HG03571 (cell line): ENCODE measurements around the gene HYAL3.
"Not testable (repeated sequence)": the region's sequence is repeated elsewhere in the genome, so short reads cannot be mapped to it uniquely, and the experiment has no call there.

Experiments
- ATAC-seq: cut with Tn5 transposase; IDR thresholded peaks from one replicate; pipeline ENCODE4 v1.9.1; 2021; ENCODE audit not compliant: unreplicated experiment

HYAL3 gene

DNA sequence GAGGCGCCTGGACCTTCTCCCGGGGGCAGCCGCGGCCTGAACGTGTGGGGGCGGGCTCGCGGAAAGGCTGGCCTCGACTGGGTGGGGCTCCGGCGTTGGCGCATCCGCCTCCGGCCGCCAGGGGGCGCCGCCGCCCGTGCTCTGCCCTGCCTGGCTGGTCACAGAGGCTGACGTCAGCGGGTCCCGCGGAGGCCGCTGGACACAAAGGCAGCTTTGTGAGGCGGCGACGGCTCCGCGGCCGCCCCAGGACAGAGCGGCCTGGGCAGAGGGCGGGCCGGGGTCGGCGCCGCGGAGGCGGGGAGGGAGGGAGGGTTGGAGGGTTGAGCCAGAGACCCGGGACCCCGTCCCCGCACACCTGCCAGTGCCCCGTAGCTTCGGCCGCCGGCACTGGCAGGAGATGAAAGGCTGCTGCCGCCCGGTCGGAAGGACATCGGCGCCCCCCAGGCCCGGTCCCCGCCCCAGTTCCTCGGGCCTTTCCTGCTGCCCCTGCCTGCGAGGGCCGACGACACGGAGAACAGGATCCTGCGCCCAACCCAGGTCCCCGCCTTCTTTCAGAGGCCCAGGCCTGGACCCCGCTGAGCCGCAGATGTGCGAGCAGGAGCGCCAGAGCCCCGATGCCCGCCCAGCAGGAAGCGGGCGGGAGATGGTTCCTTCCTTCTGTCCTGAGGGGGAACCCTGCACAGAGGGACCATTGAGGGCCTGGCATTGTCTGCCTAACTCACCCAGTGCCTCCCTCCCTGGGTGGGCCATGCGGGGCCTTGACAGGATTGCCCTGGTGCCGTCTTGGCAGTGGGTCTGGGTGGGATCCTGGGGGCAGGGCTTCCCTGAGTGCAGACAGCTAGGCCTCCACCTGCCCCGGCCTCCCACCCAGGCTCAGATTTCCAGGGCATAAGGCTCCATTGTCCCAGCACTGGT, 38.9 kb downstream of the HYAL3 start:
- ATAC-seq = peak; percentile 82

DNA sequence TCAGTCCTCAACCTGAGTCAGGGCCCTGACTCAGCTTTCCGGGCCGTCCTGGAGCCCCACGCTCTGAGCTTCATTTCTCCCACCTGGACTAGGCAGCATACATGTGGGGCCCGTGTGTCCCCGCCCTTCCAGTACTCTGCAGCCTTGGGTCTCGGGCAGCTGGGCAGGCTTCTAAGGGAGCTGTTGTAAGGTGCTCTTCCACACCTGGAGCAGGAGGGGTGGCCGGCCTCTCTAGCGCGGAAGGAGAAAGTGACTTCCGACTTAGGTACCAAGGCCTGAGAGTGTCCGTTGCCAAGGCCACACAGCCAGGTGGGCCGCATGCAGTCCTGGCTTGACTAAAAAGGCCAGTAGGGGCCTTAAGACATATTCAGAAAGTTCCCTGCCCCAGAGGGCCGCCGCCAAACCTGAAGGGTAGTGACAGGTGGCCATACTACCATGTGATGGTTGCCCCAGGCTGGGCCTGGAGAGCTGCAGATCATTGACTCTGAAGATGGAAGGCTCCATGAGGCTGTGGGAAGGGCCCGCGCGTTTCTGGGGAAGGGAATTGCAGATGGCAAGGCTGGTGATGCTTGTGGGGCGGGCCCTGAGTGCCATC, 39.7 kb downstream of the HYAL3 start:
- ATAC-seq = peak; percentile 13

DNA sequence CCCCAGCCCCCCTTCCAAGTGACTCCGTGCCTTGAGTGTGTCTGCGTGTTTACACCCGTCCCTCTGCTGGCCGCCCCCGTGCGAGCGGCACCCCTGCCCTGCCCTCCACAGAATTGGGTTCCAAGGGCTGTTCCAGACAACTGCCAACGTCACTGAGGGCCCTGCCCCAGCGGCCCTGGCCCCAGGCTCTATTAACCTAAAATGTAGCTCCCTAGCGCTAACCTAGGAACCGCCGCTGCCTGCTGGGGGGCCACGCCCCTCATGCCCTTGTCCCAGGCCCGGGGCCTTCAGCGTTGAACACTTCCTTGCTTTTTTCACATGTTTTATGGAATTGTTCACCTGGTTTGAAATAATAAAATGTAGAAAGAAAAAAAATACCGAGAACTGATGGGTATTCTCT, 40.2 kb downstream of the HYAL3 start:
- no peak for ATAC-seq

DNA sequence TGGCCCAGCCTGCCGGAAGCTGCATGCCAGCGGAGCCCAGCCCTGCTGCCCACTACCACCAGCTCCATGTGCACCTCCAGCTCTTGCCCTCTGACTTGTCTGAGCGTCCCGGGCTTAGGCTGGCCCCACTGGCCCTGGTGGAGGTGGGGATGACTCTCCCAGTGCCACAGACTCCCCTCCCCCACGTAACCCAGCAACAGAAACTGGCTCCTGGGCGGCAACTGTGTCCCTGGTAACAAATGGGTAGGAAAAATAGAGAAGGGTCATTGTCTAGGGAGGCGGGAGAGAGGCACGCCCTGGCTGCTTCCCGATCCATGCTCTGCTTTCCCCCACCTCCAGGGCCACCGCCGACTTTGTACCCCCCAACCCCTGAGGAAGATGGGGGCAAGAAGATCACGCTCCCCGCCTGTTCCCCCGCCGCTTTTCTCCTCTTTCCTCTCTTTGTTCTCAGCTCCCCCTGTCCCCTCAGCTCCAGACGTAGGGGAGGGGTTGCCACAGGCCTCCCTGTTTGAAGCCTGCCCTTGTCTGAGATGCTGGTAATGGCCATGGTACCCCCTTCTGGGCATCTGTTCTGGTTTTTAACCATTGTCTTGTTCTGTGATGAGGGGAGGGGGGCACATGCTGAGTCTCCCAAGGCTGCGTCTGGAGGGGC, 41.0 kb downstream of the HYAL3 start:
- ATAC-seq = no peak

DNA sequence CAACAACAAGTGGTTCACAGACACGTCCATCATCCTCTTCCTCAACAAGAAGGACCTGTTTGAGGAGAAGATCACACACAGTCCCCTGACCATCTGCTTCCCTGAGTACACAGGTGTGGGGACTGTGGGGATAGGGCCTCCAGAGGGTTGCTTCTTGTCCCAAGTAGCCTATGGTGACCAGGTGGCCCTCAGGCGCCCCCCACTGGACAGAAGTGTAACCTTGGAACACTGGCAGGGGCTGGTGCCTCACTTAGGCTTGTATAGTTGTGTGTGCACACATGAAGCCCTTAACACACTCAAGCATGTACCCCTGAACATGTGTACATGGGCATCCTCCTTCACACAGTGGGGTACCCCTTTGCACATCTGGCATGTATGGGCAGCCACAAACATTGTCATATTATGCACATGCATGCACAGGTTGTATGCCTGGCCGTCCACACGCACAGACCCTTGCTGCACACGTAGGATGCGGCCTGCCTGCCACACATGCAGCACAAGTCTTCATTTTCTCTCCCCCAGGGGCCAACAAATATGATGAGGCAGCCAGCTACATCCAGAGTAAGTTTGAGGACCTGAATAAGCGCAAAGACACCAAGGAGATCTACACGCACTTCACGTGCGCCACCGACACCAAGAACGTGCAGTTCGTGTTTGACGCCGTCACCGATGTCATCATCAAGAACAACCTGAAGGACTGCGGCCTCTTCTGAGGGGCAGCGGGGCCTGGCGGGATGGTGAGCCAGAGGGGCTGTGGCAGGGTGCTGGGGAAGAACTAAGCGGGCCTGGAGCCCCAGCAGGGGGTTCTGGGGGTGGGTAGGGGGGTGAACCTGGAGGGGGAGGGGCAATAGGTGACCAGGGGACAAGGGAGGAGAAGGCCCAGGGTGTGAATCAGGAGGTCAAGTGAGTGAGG, 42.0 kb downstream of the HYAL3 start:
- ATAC-seq = no peak

DNA sequence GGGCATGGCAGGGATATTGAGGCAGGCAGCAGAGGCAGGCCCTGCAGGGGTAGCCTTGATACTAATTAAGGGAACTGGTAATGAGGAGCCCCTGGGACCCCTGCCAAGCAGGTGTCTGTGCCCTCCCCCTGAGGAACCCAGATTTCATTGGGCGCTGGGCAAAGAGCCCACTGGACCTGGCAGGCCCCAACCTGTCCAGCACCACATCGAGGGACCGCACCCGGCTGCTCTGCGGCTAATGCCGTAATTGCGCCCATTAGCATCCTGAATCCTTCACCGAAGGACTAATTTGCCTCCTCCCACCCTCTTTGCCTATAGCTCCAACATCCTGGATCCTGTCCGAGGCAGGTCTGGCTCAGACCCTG, 44.0 kb downstream of the HYAL3 start:
- no peak for ATAC-seq

DNA sequence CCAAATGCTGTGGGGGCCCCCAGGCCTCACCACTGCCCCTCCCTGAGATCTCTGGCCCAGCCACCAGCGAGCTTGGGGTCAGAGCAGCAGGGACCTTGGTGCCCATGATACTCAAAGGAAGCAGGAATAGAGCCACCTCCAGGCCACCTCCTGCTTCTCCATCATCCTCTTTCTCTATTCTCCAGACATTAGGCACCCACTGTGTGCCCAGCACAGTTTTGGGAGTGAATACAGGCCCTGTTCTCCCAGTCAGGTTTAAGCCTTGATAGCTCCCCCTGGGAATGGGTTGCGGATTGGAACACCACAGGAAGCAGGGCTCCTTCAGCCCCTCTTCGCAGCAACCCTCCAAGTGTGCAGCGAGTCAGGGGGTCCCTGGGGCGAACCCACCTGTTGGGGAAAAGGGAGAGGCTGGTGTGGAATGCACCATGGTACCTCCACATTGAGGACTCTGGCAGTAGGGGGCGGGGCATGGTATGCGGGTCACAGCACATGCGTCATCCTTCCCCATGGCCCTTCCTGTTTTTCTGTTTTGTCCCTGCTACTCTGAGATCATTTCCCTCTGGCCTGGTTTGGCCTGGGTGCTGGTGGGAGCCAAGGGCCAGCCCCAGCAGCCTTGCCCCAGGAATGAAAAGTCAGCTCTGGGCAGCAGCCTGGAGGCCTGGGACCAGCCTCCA, 44.5 kb downstream of the HYAL3 start:
- no peak for ATAC-seq

DNA sequence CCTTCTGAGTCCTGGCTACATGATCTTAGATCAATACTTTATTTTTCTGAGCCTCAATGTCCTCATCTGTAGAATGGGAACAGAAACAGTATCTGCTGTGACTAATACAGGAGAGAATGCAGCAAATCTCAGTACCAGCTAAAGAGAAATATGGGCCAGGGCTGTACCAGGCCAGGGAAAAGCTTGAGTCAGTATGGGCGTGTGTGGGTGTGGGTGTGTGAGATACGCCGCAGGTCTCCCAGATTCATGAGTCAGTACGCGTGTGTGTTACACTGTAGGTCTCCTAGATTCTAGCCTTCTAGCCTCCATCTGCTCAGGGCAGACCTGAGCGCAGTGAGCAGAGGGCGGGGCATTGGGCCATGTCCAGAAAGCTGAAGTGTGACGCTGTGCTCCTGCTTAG, 48.0 kb downstream of the HYAL3 start:
- no peak for ATAC-seq

DNA sequence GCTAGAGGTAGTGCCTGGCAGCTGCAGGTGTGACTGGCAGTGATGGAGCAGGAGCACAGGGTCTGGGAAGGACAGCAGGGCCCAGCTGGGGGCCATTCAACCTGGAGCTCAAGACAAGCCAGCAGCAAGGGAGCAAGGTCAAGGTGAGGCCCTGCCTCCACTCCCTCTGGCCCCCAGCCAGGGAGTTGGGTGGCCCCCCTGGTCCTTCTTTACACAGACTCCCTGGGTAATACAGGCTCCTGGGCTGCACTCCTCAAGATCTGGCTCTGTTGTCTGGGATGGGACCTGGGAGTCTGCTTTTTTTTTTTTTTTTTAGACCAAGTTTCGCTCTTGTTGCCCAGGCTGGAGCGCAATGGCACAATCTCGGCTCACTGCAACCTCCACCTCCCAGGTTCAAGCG, 48.7 kb downstream of the HYAL3 start:
- ATAC-seq = no peak

DNA sequence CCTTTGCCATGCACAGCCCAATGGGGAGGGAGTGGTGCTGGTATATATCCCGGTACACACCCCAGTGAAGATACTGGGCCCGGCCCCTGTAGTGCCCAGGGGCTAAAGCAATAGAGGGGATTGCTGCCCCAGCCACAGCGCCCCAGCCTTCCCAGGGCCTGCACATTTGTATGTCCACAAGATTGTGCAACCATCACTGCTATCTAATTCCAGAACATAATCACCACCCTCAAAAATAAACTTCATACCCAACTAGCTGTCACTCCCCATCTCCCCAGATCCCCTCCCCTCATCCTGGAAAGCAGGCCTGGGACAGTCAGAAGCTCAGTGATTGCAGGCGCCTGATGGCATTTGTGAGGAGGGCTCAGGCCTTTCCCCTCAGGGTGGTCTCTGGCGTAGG, 49.7 kb downstream of the HYAL3 start:
- no peak for ATAC-seq

DNA sequence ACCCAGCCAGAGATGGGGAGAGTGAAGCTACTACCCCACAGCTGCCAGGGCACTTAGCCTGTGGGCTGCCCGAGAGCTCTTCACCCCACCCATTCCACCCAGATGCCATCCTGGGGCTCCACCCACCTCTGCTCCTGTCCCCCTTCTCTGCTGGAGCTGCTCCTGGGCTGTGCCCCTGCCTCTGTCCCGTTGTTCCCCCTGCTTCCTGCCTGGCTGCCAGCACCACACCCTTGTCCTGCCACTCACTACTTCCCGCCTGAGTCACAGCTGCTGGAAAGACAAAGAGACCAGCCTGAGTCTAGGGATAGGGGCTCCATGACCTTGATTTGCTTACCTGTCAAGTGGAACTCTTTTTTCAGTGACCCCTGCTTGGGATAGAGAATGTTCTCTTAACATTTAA, 50.8 kb downstream of the HYAL3 start:
- no peak for ATAC-seq

DNA sequence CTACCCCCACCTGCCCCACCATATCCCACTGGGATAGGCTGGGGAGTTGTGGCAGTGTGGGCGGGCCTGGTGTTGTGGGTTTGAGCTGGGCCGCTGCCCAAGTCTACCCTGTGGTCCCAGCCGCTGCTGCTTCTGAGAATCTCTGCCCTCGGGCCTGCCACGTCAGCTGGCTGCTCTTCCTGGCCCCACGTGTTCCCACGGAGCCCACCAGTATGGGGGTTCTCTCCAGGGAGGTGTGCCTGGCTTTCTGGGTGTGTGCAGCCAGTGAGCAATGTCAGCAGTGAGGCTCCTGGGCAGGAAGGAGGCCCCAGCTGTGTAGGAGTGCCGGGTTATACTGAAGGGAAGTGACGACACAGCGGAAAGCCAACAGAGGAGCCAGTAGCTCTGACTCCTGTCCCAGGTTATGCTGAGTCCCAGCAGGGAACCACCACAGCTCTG, 52.7 kb downstream of the HYAL3 start:
- peak; percentile 37 for ATAC-seq

DNA sequence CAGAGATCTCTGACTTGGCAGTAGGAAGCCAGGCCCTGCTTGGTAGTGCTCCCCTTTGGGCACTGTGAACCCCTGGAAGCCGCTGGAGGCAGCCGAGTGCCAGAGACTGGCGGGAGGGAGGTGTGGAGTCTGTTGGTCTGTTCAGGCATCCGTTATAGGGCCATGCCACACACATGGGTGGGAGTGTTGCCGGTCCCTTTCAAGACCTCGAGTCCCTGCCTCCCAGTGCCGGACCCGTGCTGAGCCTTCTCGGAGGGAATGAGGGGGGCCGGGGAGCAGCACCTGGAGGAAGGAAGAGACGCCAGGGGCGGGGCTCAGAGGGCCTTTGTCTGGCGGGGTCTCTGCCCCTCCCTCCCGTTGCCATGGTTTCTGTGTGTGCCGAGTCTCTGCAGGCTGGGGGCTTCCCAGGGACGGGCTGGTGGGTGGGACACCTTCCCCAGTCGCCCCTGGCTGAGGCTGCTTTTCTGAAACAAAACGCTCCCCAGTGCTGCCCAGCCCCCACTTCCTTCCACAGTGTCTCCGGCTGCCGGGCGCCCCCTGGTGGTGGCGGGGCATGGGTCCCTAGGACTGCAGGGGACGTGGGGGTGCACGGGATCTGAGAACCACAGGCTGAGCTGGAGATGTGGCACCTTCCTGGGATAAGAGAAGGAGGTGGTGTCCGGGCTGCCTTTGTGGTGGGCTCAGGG, 53.2 kb downstream of the HYAL3 start:
- ATAC-seq = peak; percentile 50

DNA sequence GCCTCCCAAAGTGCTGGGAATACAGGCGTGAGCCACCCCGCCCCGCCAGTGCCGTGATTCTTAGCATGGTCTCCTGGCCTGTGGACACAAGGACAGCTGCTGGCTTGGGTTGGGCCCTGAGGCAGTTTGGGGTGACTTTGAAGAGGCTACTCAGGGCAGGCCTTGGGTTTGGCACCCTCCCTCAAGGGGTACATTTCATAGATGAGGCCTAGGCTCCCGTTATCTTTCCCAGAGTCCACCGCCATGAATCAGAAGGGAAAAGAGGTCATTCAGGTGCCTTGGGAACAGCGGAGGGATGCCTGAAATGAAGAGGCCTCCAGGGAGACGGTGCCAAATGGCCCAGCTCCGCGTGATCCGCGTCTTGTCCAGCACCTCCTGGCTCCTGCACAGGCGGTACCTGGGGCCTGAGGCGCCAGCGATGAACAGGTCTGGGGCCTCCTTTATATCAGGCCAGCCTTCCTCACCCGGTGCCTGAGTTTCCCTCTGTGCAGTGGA, 53.9 kb downstream of the HYAL3 start:
- ATAC-seq = no peak

DNA sequence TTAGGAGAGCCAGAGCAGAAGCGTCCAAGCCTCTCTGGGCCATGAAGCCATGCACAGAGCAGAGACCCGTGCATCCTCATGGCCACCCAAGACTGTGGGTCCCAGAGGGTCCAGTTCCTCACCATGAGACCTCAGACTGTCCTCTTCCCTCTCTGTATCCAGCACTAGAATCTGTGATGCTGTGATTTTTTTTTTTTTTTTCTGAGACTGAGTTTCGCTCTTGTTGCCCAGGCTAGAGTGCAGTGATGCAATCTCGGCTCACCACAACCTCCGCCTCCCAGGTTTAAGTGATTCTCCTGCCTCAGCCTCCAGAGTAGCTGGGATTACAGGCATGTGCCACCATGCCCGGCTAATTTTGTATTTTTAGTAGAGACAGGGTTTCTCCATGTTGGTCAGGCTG, 54.4 kb downstream of the HYAL3 start:
- ATAC-seq = not testable (repeated sequence)

DNA sequence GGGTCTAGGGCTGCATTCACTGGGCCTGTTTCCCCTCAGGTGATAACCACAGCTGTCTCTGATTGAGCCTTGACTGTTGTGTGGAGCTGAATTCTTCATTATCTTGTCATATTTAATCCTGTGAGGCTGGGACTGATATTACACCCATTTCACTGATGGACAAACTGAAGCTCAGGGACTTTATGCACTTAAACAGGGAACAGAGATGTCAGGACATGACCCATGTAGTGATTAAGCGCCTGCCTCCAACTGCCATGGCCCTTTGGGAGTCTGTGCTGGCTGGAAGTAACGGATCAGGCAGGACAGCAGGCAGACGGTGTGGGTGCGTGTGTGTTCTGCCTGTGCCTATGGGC, 55.7 kb downstream of the HYAL3 start:
- ATAC-seq = no peak

DNA sequence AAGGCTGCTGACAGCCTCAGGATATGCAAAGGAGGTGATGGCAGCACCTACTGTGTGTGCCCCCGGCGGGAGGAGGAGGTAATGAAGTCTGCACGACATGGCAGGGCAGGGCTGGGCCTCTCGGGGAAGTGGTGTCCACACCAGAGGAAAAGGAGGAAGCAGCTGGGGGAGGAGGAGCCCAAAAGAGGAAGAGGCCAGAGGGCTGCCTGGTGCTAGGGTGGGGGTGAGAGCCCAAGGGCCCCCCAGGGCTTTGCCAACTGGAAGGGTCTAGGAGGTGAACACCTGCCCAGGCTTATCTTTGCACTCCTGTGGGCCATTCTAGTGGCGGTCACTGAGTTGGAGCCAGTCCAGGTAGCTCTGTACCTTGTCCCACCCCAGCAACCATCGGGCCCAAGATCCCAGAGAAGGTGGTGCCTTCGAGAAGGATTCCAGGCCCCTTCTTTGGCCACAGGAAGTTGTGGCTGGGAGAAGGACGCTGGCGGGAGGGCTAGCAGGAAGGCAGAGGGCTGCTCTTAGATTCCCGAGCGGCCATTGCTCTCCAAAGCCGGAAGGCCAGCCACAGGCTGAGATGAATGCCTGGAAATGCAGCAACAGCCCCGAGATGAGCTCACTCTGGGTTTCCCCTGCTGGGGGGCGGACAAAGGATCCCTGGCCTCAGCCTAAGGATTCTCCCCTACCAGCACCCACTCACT, 56.2 kb downstream of the HYAL3 start:
- ATAC-seq = no peak
